Measurements from ENCODE around the gene GATA2.

The GATA2 gene

DNA sequence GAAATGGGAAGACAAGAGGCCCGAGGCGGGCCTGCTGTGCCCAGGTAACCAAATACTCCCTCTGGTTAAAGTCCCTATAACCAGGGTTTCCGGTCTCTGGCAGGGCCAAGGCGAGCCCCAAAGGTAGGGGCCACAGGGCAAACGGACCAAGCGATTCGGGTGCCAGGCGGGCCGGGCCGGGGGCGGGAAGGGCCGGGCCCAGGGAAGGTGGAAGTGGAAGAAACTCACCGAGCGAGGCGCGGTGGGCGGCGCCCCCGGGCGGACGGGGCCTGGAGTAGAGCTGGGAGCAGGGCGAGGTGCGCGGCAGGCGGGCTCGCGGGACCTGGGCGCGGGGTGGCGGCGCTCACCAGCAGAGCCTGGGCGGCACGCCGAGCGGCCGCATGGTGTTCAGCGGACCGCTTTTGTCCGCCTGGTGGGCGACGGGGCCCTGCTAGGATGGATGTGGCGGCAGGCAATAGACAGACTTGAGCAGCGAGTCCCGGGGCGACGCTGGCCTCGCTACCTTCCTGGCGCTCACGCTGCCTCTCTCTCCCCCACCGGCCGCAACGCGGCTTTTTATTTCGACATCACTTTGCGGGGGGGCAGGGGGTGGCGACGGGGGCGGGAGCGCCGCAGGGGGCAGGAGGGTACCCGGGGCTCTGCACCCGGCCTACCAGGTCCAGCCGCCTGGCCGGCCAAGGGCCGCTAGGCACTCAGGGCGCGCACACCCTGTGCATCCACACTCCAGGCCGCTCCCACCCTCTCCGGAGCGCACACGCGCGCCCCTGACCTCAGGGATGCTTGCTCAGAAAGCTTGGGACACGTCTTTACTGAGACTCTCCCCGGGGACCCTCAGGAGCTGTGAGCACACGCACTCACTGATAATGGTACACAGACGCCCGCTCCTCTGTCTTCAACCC is at the start of gene GATA2:
TSS of gene GATA2 (minus strand) at position 531 of the 899 bp plus-strand sequence. CDS start 6,170 bp downstream, outside the sequence.
- no peak for DNase-seq

- DNase-seq: no peak
These were observed 48.2 kb upstream of the GATA2 start for GRCh38 chr3:128541246-128541645.

DNA sequence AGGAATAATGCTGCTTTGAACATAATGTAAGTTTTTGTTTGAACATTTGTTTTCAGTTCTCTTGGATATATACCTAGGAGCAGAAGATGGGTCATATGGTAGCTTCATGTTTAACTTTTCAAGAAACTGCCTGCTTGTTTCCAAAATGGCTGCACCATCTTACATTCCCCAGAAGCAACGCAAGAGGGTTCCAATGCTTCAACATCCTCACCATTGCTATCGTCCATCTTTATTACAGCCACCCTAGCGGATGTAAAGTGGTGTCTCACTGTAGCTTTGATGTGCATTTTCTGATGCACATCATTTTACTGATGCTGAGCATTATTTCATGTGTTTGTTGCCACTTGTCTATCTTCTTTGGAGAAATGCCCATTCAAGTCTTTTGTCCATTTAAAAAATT is 46.4 kb upstream of the GATA2 start:
- DNase-seq: no peak

DNA sequence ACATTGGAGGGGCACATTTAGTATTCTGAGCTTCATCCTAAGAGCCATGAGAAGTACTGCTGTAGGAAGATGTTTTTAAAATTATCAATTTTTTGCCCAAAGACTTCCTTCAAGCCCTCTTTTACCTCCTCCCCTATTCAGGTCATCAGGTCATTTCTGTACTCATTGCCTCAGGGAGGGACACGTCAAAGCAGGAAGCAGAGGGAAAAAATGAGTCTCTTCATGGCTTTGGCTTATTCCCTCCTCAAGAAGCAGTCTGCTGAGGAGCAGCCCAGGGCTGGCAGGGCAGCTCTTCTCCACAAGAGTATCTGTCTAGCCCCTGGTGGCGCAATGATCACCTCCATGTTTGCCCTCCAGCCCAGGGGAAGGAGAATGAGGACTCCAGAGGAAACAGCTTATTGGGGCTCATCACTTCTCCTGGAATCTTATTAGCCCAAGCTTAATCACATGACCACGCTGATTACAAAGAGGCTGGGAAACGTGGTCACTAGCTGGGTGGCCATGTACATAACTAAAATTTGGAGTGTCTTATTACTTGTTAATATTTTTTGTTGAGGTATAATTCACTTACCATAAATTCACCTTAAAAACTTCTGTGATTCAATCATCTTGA is 44.2 kb upstream of the GATA2 start:
- peak; percentile 92 for DNase-seq

DNA sequence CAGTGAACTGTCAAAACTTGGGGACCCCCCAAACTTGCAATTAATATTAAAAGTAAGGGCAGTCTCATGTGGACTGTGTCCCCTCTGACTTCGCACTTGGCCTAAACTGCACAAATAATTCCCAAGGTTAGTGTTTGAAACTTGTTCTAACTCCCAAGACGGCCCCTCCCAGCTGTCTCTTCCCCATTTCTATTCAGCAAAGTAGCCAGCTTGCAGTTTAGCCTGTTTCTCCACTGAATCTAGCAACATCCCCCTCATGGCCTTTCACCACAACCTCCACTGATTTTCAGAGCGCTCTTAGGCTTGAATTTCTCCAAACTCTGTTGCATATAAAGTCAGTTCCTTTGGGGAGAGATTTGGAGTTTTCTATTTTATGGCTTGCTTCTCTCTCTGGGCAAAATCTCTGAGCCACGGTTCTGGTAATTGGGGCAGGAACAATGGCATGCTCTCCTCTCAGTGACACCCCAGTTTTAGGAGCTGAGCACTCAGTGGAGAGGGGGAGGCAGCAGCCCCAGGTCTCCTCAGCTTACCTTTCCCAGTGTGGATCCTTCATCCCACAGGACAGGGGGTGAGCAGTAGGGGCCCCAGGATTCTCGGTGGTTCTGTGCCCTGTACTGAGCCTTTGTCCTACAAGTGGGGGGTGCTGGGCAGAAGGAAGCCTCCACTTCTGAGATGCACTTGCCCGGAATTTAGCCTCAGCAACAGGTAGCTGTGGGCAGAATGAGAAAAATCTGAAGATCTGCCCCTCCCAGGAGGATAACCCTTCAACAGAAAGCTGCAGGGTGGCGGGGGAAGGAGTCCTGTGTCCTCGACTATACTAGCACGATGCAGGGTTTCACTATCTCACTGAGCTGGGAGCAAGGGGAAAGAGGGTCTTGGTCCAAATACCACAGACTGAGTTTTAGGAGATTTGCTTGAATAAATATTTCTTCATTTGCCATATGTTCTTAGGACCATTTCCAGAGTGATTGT is 39.3 kb upstream of the GATA2 start:
- DNase-seq: no peak

DNA sequence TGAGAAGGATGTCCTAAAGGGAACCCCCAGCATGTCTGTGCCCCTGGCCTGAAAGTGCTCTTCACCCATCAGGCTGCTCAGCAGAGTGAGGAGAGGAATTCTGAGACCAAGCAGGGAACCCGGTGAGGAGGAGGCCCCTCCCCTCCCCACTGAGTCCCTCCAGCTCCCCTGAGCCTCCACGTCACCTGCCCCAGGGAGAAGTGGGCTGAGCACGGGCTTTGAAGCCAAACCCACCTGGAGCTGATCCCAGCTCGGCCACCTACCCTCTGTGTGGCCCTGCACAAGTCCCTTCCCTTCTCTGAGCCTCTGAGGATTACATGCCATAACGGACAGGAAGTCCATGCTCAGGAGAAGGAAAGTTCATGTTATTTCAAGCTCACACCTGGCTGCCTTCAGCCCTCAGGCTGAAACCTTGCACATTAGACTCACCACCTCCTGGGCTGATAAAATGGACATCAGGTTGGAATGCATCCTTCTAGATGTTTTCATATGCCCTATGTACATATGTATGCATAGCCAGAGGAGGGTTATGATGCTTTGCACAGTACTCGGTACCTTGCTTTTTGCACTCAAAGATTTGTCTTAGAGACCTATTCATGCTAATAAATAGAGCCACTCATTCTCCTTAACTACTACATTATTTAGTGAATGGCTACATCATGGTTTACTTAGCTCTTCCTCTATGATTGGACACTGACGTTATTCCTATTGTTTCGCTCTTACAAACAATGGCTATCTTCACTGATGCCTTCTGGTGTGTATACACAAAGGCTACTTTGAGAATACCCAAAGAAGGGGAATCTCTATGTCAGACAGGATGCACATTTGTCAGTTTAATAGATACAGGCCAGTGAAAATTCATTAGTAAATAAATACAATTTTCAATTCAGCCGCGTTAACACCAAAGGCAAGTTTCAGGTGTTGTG is 31.6 kb upstream of the GATA2 start:
- no peak for DNase-seq

DNA sequence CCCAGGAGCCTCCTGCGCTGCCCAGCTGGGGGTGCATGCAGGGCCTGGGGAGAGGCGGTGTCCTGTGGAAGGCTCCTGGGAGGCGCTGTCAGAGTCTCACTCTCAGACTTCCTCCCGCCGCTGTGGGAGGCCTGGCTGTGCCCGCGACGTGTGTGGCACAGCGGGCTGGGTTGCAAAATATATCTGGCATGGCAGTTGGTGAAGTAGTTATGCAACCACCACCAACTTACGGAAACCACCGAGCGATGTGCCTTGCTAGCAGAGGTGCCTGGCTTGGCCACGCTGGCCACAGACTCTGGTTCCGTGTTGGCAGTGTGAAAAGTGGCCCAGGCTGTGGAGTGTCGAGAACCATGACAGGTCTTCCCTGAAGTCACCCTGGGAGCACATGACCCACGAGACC is 30.6 kb upstream of the GATA2 start:
- no peak for DNase-seq

DNA sequence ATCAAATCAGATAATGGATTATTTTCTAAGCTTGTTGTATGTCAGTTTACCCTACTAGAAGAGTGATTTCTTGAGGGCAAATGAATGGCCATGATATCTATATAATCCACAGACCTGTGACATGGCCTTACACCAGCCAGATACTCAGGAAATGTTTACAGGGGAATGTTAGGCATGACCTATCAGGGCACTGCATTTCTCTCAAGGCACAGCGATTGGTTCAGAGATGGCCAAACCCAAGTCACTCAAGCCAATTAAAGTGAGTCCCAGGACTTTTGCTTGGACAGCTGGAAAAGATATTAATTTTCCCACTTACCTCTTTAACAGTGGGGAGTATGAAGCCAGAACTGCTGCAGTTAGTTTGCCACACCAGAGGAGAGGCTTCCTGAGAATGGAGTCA is 28.7 kb upstream of the GATA2 start:
- DNase-seq: no peak

GRCh38 chr3:128518587-128519490 is 25.8 kb upstream of the GATA2 start:
- no peak for DNase-seq

- no peak for DNase-seq
These were observed 24.6 kb upstream of the GATA2 start for GRCh38 chr3:128517648-128518047.

- no peak for DNase-seq
These were observed 23.0 kb upstream of the GATA2 start for GRCh38 chr3:128515967-128516366.

DNA sequence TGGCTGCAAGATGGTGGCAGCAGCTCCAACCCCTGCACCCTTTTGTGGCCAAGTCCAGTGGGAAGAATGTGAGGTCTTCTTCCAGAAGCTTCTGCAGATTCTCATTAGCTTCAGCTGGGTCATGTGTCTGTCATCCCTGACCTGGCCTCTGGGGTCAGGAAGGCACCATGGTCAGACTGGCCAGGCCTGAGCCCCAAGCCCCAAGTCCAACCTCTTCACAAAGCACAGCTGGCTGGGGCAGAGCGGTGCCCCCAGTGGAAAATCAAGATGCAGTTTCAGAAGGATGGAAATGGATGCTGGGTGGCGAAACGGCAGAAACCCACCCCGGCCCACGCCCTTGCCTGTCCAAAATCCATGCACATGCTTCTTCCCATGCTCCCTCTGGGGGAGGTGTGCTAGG is 15.9 kb upstream of the GATA2 start:
- no peak for DNase-seq

DNA sequence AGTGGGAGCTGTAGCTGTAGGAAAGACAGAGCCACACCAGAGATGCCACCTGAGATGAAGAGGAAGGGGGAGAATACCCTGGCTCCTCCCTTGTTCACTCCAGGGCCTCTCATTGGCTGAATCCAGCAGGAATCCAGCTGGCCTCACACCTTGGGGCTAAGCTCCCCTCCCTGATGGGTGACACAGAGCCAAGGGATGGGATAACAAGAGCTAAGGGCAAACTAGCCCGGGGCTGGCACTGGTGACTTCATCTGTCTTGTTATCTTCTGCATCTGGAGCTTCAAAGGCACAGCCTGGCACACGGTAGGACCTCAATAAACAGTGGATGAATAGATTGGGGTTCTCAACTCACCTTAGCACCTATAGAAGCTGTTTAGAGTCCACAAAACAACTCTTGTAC is 13.8 kb upstream of the GATA2 start:
- DNase-seq: no peak

GRCh38 chr3:128505771-128506170 is 12.8 kb upstream of the GATA2 start:
- no peak for DNase-seq

DNA sequence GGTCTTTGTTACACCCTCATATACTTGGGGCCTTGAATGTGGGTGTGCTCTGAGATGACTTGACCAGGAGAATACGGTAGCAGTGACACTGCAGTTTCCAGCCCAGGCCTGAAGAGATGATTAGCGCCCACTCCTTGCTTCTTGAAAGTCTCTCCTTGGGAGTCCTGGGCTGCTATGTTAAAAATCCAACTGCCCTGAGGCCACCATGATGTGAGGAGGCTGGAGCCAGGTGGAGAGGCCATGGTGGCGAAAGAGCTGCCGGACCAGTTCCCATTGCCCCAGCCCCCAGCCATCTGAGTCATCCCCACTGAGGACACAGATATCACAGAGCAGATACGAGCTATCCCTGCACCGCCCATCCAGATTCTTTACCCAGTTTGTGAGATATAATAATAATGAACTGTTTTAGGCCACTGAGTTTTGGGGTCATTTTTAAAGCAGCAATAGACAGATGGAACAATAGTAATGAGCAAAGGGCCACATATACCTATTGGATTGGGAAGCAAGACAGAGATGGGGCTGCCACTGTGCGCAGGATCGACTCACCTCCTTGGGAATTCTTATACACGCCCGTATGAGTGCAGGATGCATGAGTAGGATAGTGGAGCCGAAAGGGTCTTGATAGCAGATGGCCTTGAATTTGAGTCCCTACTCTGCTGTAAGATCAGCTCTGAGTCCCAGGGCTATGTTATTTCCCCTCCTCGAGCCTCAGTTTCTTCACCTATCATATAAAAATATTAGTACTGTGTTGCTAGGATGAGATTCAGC is 12.1 kb upstream of the GATA2 start:
- no peak for DNase-seq

- no peak for DNase-seq
These were observed 11.5 kb upstream of the GATA2 start for GRCh38 chr3:128504533-128504915.

DNA sequence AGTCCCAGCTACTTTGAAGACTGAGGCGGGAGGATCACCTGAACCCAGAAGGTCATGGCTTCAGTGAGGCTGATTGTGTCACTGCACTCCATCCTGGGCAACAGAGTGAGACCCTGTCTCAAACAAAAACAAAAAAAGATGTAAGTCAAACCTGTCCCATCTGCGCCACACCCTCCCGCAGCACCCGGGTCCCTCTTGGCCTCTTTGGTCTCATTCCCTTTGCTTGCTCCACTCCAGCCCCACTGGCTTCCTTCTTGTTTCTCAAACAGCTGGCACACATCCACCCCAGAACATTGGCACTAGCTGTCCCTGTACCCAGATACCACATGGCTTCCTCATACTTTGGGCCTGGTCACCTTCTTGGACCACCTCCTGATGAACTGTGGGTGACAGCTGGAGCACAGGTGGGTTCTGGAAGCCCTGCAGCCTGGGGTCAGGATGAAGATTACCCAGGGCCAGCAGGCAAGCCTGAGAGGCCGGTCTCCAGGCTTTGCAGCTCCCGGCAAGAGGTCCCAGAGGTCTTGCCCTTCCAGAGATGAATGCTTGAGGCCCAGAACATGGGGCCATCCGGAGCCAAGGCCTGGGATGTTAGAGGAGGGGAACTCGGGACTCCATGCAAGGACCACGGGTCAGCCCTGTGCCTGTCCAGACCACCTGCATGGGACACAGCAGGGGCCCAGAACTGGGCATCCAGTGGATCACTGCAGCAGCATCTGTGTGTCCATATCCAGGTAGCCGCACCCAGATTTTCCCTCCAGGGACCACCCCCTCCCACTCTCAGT is 10.9 kb upstream of the GATA2 start:
- DNase-seq: no peak

DNA sequence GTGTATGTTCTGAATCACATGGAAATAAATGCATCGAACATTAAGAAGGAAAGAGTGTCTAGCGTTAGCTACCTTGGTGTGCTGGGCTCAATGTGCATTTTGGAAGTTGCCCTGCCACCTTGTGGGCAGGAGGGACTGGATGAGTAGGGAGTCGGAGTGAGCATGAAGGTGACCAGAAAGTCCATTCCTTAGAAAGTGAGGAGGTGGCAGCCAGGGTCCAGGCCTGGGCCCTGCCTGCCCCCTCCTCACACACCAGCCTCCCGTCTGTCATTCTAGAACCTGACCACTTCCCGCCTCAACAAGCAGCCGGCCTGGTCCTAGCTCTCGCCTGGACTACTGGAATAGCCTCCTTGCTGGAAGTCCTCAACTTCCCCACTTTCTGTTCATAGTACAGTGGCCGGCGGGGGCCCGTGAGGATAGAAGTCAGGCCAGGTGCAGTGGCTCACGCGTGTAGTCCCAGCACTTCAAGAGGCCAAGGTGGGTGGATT is 10.2 kb upstream of the GATA2 start:
- DNase-seq: no peak

- no peak for DNase-seq
These were observed 9.7 kb upstream of the GATA2 start for GRCh38 chr3:128502712-128503111.

Measured in NCI-H2029 treated with DMSO at 0.1 percent for 48 hours (cell line).